GM10847 (cell line): ENCODE measurements around the gene PLXDC1.

ENCODE experiments used
- POLR2A ChIP-seq: IDR thresholded peaks from 2 replicates; pipeline ENCODE4 v1.6.1; 2011; ENCODE audit not compliant: insufficient read length; ENCODE audit errors: extremely low read depth

PLXDC1 gene

DNA sequence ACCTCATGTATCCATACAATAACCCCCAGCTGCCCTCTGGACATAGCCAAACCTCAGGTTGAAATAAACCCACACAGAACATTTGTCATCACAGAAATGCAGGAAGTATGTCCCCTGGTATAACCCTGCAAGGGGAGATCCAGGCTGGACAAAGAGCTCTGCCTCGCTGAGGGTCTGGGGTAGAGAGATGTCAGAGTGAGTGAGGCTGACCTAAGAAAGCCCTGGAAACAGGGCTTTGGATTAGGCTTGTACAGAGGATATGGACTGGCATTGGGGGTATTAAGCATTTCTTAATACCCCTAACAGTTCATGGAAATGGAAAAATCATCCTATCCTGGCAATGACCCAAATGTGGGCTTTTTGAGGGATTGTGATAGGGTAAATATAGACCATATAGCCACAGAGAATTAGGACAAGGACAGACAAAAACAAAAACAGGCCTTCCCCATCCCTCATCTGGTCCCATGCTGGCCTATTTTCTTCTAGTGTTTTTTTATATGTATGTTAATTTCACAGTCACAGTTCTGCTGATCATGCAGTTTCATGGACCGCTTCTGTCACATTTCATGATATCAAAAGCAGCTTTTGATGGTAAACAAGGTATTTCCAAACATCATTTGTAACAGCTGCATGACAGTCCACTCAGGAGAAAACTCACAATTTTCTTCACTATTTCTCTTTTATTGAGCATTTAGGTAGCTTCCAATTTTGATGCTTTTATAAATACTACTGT, 26.1 kb downstream of the PLXDC1 start:
- no peak for TF ChIP-seq POLR2A

GRCh38 chr17:39123627-39124026, 27.8 kb downstream of the PLXDC1 start:
- no peak for TF ChIP-seq POLR2A

DNA sequence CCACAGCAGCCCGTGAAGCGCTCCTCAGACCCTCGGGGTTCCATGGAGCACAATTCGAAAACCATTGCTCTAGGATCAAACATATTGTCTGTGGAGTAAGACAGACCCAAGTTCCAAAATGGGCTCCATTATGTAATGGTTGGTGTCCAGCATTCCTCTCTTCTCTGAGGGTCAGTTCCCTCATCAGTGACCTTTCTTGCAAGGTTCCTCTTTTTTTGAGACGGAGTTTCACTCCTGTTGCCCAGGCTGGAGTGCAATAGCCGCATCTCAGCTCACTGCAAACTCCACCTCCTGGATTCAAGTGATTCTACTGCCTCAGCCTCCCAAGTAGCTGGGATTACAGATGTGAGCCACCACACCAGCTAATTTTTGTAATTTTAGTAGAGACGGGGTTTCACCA, 28.4 kb downstream of the PLXDC1 start:
- TF ChIP-seq POLR2A: no peak

GRCh38 chr17:39118674-39119419, 32.6 kb downstream of the PLXDC1 start:
- no peak for TF ChIP-seq POLR2A

DNA sequence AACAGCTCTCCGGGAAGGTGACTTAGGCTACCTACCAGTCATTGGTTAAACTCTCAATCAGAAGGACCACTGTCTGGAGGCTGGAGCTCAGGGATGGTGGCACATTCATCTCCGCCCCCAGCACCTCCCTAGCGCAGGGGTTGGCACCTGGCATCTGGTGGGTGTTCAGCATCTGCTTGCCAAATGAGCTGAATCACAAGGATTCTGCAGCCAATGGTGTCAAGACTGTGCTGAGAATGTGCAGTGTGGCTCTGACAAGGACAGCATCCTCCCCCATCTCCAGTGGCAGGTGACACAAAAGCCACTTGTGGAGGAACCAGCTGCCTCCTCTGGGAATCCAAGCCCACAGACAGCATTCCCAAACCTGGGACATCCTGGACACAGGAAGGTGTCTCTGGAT, 35.2 kb downstream of the PLXDC1 start:
- no peak for TF ChIP-seq POLR2A

GRCh38 chr17:39115135-39115534, 36.3 kb downstream of the PLXDC1 start:
- TF ChIP-seq POLR2A: no peak

DNA sequence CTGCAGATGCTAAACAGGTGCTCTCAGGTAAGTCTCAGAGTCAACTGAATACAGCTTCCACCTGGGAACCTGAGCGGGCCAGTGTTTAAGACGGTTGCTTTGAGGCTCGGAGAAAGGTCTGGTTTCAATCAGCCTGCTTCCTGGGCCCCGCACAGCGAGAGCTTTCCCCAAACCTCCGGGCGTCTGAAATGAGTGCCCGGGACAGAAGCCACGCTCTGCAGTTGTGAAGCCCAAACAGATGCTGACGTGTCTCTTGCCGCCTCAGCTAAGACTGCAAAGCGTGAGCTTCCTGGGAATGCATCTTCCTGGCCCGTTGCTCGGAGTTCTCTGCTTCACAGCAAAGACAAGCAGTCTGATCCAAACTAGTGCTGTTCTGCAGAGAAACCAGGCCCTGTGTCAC, 36.7 kb downstream of the PLXDC1 start:
- no peak for TF ChIP-seq POLR2A

DNA sequence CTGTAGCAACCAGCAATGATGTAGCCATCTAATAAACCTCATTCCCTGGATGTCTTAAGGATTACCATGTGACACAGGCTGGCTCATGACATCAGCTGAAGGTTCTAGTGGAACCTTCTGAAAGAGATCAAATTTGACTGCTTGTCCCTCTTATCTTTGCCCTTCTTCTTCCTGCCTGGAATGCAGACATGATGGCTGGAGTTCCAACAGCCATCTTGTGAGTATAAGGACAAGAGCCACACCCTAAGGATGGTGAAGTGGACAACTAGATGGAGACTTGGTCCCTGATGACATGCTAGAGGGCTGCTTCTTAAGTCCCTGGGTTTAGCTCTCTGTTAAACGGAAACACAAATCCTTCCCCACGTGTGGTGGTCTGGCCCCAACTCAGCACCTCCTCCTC, 37.6 kb downstream of the PLXDC1 start:
- no peak for TF ChIP-seq POLR2A

DNA sequence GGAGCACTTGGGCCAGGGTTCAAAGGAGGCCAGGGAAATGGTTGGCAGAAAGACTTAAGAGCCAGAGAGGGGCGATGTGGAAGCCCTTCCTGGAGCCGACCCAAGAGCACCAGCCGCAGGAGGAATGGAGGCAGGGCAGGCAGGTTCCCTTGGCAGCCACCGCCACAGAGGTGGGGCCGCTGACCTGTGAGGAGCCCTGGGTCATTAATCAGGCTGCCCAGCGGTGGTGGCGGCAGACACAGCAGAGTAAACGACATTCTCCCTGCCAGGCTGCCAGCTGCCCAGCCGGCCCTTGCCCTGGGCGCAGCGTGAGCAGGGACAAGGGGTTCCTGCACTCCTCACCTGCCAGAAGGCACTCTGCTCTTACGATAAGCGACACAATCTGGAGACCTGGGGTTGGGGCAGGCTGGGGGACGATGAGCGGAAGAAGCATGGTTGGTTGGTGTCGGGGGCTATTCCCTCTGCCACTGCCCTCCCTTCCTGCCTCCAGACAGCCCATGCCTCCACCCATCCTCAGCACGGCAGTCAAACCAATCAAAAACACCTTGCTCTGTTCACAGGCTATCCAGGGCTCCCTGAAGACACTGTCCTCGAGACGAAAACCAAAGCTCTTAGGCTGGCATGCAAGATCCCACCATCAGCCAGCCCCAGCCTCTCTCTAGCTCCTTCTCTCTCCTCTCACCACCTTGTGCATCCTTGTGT, 40.9 kb downstream of the PLXDC1 start:
- no peak for TF ChIP-seq POLR2A

DNA sequence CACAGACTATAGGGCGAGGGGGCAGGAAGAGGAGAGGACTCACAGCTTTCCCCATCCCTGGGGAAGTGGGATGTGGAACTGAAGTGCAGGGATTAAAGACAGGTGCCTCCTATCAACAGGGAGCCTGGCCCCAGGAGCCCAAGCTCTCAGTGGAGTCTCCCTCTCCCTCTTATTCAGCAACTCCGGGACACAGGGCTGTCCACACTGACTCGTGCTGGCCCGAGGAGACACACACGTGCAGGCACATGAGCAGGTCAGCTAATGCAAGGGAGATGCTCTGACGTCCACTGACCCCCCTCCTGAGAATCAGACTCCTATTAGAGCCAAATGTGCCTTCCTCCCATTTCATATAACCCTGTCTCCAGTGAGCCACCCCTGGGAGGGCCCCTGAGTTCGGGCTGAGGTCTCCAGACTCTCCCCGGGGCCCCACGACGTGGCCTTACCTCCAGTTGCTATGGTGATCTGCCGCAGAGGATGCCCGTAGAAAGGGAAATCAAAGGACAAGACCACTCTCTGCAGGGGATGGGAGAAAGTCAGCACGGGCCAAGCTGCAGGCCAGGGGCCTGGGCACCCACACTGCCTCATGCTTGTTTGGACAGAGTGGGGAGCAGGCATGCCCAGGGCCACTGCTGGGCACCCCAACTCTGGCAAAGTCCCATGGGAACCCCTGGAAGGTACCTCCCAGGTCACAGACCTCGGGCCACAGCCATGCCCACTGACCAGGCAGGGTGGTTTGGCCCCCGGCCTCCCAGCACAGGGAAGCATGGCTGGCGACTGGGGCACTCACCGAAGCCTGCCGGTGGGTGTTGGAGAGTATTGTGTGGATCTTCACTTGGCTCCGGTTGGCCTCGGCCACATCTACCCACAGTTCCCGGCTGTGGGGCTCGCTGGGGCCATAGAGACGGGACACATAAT, 42.7 kb downstream of the PLXDC1 start:
- no peak for TF ChIP-seq POLR2A

DNA sequence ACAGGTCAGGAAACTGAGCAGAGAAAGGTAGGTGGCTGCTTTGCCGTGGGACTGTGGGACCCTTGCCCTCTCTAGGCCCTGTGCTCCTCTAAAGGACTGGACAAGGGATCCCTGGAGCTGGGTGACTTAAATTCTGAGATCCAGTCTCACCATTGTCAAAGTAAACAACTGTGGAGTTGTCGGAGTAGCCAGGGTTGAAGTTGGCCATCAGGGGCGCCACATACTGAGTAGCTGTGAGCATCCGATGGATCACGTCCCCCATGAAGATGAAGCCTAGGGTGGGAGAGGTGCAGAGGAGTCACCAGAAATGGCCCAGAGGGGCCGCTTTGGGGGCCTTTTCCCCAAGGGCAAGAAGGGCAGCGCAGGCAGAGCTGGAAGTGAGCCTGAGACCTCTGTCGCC, 43.5 kb downstream of the PLXDC1 start:
- TF ChIP-seq POLR2A: no peak

GRCh38 chr17:39107155-39107554, 44.3 kb downstream of the PLXDC1 start:
- TF ChIP-seq POLR2A: no peak

GRCh38 chr17:39105705-39106104, 45.7 kb downstream of the PLXDC1 start:
- no peak for TF ChIP-seq POLR2A

DNA sequence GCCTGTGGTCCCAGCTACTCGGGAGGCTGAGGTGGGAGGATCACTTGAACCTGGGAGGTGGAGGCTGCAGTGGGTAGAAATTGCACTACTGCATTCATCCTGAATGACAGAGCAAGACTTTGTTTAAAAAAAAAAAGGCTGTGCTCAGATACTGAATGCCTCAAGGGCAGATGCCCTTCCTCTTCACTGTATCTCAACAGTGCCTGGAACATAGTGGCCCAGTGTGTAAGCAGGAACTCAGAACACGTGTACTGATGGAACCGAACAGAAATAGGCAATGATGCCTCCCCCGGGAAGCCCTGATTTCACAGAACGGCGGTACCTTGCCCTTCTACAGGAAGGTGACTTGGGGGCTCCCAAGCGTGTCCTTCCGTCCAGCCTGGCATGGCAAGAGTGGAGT, 46.8 kb downstream of the PLXDC1 start:
- TF ChIP-seq POLR2A: no peak

GRCh38 chr17:39104046-39104445, 47.4 kb downstream of the PLXDC1 start:
- no peak for TF ChIP-seq POLR2A
